Measurements from ENCODE around the gene USP19.

USP19 gene

DNA sequence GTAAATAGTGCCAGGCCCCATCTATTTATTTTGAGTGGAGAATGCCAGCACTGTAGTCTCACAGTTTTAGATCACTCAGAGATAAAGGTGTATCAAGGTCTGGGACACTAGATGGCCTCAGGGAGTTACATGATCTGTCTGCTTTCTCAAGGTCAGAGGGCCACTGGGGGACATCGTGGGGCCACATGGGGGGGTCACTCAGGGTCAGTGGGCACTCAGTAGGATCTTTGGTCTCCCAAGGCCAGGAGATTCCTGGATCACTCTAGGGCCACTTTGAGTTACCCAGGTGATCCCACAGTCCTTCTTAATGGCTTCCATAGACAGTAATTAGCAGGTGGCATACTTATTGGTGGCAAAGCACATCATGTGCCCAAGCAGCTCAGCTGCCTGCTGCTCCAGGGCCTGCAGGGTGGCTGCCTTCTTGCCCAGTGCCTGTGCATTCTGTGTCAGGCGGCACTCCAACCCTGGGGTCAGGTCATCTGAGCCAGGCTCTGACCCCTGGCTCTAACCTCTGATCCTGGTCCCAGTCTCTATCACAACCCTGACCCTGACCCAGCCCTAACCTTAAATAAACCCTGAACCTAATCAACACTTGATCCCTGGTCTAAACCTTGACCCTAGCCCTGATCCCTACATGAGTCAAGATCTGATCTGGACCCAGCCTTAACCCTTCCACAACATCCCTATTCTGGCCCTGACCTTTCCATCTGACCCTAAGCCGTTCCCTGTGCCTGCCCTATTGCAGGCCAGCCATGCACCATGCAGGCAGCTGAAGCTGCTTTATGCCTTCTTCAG is 14.0 kb upstream of the USP19 start:
- DNase-seq (ENCODE audit: low spot score): no peak

DNA sequence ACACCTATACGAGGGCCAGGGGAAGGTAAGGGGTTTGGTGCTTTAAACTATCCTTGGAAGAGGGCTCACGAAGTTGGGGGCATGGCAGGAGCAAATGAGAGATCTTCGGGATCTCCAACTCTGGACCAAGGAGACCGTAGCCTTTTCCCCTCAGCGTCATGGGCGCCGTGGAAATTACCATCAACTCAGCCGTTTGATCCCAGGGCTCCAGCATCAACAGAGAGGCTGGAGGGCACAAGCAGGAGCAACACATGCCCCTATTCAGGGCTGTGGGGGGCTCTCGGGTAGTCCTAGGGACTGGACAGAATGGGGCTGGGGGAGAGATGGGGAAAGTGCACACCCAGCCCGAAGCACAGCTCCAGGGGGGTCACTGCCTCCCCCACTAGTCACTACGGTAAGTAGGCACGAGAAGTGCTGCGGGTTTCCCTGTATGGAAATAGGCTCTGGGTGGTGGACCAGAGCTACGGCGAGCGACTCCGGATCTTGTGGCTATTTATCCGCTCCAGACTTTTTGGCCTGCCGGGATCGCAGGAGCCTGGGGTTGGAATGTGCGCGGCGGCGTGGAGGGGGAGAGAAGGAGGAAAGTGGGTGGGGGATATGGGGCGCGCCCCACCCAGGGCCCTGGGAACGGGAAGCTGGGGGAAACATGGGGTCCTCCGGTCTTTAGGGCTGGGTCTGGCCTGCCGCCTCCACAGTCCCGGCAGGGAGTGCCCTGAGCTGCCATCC is 12.8 kb upstream of the USP19 start:
- no peak for DNase-seq (ENCODE audit: low spot score)

DNA sequence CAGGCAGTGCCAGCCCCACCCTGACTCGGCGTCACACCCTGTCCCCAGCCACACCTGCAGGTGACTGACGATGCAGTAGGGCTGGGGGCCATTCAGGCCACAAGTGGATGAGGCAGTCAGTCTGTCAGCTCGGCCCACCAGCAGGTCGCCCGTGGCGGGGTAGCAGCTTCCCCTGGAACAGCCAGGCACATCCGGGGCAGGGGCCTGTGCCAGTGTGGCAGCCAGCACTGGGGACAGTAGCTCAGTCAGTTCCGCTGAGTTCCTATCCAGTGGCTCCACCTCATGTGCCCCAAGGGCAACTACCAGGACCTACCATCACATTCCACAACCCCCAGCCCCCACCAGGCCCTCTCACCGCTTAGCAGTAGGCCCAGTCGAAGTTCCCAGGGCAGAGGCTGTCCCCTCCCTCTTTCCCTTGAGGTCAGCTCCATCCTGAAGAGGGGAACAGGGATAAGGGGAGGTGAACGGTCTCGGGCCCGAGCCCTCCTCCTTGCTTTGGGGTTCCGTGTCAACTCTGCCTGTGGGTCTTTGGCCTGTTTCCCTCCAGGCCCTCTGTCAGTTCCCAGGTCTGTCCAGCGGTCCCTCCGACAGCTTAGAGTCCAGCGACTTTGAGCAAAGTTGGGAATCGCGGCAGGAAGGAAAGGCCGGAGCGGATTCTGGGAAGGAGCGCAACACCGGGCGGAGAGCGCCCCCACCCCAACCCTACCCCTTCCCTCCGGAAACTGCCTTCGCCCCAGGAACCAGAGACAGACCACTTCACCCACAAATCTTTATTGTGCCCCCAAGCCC is 12.0 kb upstream of the USP19 start, which contains the start of gene LAMB2:
Gene LAMB2 (minus strand): TSS at position 614 of the 789 bp plus-strand sequence. CDS start 183 bp downstream, at position 431.
- no peak for DNase-seq (ENCODE audit: low spot score)

DNA sequence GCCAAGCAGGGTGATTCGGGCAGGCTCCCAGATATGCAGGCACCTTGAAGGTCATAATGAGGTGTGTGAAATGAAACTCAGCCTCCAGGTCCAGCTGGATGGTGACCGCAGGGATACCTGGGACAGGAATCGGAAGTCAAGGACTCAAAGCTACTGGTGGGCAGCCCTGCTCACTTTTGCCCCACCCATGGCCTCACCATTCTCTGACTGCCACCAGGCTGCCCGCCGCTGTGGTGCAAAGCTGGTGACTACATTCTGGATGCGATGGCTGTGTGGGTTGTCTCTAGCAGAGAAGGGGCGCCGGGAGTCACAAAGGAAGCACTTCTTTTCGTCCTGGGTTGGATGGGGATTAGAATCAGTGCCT is 11.4 kb upstream of the USP19 start:
- DNase-seq (ENCODE audit: low spot score): no peak

DNA sequence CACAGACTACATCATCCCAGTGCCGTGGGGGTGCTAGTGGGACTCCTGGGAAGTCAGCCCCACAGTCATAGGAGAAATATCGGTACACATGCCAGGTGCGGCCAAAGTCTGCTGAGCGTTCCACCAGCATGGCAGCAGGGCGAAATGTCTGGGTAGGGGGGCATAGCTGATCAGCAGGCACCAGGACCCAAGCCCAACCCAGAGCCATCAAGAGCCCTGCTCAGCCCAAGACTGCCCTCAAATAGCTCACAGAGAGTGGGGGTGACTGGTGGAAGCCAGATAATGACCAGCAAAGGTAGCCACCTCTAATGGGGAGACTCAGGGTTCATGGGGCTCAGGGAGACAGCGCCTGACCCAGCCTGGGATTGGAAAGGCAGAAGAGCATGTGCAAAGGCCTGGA is 11.0 kb upstream of the USP19 start:
- no peak for DNase-seq (ENCODE audit: low spot score)

DNA sequence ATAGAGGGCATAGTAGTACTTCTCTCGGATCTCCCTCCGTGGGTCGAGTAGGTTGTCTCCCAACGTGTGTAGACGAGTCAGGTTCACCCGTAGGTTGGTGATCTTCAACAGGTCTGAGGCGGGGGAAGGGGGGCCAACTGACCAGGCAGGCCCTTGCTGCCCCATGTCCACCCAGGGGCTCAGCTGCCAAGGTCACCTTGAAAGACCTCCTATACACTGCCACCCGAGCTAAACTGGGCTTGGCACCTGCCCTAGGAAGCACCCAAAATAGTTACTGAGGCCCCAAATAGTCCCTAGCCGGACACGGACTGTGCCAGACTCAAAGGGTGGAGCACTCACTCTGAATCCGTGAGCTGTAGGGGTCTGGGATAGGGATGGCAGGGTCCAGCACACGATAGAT is 10.4 kb upstream of the USP19 start:
- DNase-seq (ENCODE audit: low spot score): no peak

DNA sequence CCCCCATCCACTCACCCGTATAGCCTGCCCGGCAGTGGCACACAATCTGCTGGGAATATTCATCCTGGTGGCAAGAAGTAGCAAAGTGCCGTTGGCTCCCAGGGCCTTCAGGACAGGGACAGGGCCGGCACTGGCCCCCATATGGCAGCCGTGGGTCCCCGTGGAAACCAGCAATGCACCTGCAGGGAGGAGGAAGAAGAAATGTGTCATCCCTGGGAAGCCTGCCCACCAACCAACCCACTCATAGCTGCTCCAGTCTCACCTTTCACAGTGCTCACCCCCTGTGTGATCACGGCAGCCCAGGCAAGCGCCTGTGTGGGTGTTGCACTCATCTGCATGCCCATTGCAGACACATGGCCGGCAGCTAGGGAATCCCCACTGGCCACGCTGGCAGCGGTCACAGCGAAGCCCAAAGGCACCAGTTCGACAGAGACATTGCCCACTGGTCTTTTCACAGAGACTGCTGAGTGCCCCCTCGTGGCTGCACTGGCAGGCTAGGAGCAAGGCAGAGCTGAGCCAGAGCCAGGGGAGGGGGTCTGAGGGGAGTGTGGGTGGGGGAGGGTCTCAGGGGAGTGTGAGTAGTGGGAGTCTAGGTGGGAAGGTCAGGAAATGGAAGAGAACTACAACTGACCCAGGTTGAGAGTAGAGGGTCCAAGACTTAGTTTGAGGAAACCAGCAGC is 4.5 kb upstream of the USP19 start:
- DNase-seq (ENCODE audit: low spot score): no peak

DNA sequence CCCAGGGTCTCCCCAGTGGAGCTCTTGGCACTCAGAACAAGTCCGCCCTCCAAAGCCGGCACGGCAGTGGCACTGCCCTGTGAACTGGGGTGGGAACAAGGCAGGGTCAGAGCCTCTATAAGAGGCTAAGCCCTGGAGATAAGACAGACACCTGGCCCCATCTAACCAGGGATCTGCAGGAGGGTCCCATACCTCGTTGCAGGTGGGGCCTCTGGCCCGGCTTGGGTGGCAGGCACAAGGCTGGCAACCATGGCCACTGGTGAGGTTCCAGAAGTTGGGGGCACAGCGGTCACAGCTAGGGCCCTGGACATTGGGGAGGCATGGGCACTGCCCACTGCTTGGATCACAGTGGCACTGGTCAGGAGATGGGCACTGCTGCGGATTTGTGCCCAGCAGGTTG is 3.6 kb upstream of the USP19 start:
- DNase-seq (ENCODE audit: low spot score): no peak

DNA sequence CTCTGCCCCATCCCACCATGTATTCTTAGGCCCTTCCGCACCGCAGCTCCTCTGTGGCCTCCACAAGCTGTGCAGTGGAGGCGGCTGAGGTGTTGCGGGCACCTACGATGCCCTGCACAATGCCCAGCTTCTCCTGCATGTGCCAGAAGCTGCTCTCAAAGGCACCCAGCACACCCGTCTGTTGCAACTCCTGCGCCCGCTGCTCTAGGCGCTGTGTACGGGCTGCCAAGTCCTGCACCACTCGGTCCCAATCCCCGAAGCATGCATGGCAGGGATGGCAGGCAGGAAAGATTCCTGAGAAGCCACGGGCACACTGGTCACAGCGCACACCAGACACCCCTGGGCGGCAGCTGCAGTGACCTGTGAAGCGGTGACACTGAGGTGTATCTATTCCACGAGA is 3.1 kb upstream of the USP19 start:
- no peak for DNase-seq (ENCODE audit: low spot score)

DNA sequence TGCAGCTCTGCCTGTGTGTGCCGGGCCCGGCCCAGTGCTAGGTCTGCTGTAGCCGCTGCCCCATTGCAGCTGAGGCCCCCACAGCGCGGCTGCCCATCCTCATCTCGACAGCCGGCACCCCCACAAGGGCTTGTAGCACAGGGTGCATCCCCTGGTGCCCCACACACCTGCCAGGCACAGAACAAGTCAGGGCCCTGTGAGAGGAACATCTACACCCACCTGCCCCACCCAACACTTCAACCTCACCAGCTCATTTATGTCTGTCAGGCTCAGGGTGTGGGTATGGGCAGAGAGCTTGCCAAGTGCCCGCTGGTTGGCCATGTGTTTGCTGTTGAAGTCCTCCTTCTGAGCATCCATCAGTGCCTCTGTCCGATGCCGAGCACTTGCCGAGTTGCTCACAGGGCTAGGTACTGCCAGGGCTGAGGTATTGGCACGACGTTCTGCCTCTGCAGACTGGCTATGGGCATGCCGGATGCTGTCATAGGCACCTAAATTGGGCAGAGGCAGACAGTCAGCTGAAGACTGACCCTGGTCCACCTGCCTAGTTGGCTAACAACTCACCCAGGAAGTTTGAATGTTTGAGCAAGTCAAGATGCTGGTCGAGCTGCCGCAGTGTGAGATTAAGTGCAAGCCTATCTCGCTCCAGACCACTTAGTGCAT is 2.4 kb upstream of the USP19 start:
- DNase-seq (ENCODE audit: low spot score): no peak

DNA sequence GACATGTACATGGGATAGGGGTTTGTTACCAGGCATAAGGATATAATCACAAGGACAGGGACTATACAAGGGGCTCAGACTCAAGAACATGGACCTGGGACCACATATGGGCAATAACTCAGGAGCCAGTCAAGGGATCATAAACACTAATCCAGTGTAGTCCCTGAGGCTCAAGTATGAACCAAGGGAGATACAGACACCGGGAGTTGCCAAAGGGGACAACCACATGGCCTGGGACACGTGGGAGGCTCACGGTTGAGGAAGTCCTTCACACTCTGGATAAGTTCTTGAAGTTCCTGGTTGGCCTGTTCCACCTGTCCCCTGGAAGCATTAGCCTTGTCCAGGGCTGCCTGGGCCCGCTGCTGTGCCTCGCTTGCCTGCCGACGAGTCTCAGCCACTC is 1.8 kb upstream of the USP19 start:
- DNase-seq (ENCODE audit: low spot score): no peak

DNA sequence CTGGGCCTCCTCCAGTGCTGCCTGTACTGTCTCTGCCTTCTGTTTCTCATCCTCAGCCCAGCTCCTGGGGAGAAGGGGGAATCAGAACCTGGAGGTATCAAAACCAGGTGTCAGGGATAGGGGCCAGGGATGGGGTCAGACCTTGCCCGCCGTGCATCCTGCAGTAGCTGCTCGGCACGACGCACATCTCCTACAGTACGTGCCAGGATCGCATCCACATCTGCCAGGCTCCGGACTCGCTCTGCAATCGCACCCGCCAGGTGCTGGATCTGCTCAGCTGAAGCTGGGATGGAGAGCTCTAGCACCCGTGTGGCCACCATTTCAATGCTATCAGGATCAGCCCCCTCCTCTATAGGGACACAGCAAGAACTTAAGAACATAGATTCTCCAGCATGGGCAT is 1.4 kb upstream of the USP19 start:
- no peak for DNase-seq (ENCODE audit: low spot score)

DNA sequence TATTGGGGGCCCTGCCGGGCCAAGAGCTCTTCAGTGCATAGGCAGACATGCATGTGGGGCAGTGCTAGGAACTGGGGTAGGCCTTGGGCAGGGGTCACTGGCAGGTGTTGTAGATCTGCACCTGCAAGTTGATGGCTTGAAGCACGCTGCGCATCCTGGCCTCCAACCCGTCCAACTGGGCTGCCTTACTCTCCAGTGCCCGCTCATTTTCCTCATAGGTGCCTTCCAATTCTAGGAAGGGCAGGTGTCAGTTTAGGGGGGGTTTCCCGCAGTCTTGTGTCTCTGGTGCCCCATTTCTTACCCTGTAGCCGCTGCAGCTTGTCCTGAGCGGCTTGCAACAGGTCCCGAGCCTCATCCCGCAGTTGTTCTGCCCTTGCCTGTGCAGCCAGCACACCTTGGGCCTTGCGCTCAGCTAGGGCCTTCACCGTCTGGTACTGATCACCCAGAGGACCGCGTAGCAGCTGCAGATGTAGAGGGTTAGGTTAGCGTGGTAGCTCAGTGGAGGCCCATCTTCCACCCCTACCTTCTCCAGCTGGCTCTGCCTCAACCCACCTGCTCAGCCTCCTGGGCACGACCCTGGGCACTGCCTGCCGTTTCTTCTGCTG is 611 bp upstream of the USP19 start:
- no peak for DNase-seq (ENCODE audit: low spot score)

DNA sequence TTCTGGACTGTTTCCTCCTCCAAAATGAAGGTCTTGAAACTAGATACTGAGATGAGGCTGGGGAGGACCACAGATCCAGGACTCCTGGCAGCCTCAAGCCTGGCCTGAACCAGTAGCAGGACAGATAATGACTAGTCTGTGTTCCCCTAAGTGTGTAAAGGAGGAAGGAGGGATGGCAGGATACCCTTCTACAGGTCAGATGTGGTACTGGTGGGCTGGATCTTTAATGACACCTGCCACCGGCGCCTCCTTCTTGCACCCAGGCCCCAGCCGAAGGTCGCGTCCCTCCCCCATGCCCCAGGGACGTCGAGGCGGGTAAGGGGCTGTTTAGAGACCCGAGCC is 556 bp downstream of the USP19 start:
- no peak for DNase-seq (ENCODE audit: low spot score)

DNA sequence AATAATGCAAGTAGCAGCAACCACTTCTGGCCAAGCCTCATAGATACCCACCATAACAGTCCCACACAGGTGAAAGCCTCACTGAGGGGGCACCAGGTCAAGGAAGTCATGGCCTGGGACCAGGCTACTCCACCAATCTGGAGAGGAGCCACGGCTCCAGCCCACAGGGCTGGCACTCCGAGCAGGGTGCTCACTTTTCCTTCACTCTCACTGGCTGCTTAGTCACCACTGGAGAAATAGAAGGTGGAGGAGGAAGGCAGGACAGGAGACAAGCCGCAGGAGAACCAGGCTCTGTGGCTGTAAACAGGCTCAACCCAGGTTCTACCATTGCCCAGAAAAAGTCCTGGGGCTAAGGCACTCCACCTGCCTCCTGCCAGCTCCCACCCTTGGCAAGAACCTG is 1.2 kb downstream of the USP19 start:
- DNase-seq (ENCODE audit: low spot score): no peak

DNA sequence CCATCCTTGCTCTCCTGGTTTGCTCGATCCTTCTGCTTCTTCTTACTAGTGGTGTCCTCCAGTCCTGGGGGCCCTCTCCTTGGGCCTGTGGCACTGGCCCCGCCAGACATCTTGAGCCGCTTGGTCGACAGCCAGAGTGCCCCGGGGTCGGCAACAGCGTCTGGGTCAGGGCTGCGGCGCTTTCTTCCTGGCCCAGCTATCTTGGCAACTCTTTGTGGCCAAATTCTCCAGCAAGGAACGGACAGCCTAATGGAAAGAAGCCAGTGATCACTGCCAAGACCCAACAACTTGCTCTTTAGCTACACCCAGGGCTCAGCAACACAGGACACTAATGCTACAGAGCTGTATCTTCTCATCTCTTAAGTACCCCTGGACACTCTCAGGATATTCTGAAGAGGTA is 1.6 kb downstream of the USP19 start:
- DNase-seq (ENCODE audit: low spot score): no peak

DNA sequence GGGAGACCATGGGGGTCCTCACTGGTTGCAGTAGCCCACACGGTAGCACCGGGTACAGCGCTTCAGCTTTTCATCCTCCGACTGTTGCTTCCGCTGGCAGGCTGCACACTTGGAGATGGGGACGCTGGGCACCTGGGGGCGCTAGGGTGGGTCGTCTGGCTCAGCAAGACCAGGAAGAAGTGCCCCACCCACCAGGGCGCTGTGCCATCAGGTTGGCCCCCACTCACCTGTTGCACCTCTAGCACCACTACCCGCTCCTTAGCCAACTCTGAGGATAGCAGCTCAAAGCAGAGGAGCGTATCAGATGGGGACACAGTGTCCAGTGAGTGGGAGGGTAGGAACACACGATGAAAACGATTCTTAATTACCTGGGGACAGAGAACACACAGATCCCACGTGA is 8.4 kb downstream of the USP19 start:
- DNase-seq (ENCODE audit: low spot score): no peak

DNA sequence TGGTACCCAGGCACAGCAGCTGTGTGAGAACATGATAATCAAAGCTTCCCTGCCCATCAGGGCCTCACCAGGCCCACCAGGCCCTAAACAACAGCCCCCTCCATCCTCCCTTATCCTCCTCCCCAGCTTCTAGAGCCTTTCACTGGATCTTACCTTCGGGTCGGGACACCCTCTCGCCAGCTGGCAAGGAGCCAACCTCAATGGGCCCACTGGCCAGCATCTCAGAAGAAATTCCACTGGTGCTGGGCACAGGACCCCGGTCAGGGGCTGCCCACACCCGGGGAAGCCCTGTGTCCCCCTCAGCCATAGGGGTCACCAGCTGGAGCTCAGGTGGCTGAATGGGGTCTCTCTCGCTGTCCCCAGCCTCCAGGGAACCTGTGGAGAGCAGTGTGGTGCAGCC is 9.3 kb downstream of the USP19 start:
- no peak for DNase-seq (ENCODE audit: low spot score)

DNA sequence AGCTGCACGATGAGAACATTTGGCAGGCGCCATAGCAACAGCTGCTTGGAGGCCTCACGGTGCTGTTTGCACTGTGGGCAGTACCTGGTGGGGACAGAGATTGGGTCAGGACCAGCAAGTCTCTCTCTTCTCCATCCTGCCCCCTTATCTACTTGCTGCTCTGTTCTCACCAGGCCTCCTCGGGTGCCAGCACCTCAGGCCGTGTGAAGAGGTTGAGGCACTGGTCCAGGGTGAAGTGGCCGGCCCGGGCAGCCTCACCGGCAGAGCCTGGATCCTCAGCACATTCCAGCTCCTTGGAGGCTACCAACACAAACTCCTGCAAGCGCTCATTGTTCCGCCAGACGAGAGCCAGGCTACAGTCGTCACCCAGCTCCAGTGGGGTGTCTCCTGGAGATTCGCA is 9.8 kb downstream of the USP19 start:
- DNase-seq (ENCODE audit: low spot score): no peak

DNA sequence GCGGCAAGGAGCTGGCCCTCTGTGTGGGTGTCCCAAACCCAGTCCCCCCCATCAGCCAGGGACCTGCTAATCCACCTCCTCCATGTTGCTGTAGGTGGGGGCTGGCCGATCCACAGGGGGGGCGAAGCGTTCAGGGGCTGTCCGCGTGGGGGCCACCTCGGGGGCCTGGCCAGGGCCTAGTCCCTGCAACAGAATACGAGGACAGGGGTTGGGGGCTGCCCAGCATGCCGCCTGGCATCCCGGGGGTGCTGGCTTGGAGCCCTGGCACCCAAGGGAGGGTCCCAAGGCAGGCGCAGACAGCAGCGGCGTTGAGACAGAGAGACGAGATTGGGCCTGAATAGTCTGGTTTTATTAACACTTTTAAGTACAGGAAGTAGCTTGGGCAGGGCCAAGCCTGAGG is 12.3 kb downstream of the USP19 start:
- no peak for DNase-seq (ENCODE audit: low spot score)

Measured in CD4-positive, alpha-beta T cell treated with Interleukin-2 at 100 ng/mL for 4 hours (primary cell).